Karpas-422 (cell line): ENCODE results near the gene HSPA9. TPM values are rescaled to one million over a fixed set of nuclear protein-coding genes. Genes with fewer than 3 reads are reported as not detected.
A peak's percentile ranks its signal among the peaks of the same experiment; 100 is the strongest.

Experiments used
- DNase-seq: peaks from one replicate; pipeline ENCODE4 v3.0.0-alpha.2; 2015
- H2AFZ ChIP-seq: fragments of 200-600 bp; sonication (generic); 2 replicates; pipeline ENCODE4 v1.6.1; 2014; ENCODE audit warnings: antibody characterized with exemption, low read length, mixed read lengths
- H3K27ac ChIP-seq: fragments of 200-600 bp; sonication (generic); 2 replicates; pipeline ENCODE4 v1.5.1; 2014; ENCODE audit warnings: mild to moderate bottlenecking, low read length, moderate library complexity
- H3K27me3 ChIP-seq: fragments of 200-600 bp; sonication (generic); 2 replicates; pipeline ENCODE4 v1.6.1; 2014; ENCODE audit warnings: low read length, mixed read lengths
- H3K36me3 ChIP-seq: fragments of 200-600 bp; sonication (generic); 2 replicates; pipeline ENCODE4 v1.6.1; 2014; ENCODE audit warnings: low read length, mixed read lengths; ENCODE audit not compliant: insufficient read depth
- H3K4me1 ChIP-seq: fragments of 200-600 bp; sonication (generic); 2 replicates; pipeline ENCODE4 v1.6.1; 2014; ENCODE audit warnings: mild to moderate bottlenecking, low read length, mixed read lengths
- H3K4me2 ChIP-seq: fragments of 200-600 bp; sonication (generic); 2 replicates; pipeline ENCODE4 v1.6.1; 2014; ENCODE audit warnings: low read length, low read depth, mild to moderate bottlenecking; ENCODE audit not compliant: poor library complexity, severe bottlenecking
- H3K4me3 ChIP-seq: fragments of 200-600 bp; sonication (generic); 2 replicates; pipeline ENCODE4 v1.5.1; 2014; ENCODE audit warnings: mild to moderate bottlenecking, antibody characterized with exemption, low read length, mixed read lengths
- H3K79me2 ChIP-seq: fragments of 200-600 bp; sonication (generic); 2 replicates; pipeline ENCODE4 v1.6.1; 2014; ENCODE audit warnings: mild to moderate bottlenecking, low read length, mixed read lengths
- H3K9ac ChIP-seq: fragments of 200-600 bp; sonication (generic); 2 replicates; pipeline ENCODE4 v1.6.0; 2014; ENCODE audit warnings: low read length
- H3K9me2 ChIP-seq: fragments of 200-600 bp; sonication (generic), shearing (Covaris generic); replicated peaks from 2 replicates; pipeline ENCODE4 v1.6.0; 2014; ENCODE audit warnings: mild to moderate bottlenecking, low read length, moderate library complexity; ENCODE audit not compliant: insufficient read depth
- H3K9me3 ChIP-seq: fragments of 300-700, 200-600 bp; sonication (generic); 2 replicates; pipeline ENCODE4 v1.6.1; 2014; ENCODE audit warnings: low read length, mixed read lengths
- H4K20me1 ChIP-seq: fragments of 200-600 bp; sonication (generic); 2 replicates; pipeline ENCODE4 v1.6.1; 2014; ENCODE audit warnings: mild to moderate bottlenecking, antibody characterized with exemption, low read length, low read depth; ENCODE audit not compliant: insufficient read depth
- total RNA-seq: library from RNA; depleted of rRNA; stranded (reverse); fragments of >200 nt; shearing (Covaris generic); gene quantifications from 2 replicates; pipeline ENCODE4 v1.2.3, GENCODE V29; 2014; ENCODE audit warnings: low replicate concordance

Gene HSPA9
- total RNA-seq, 1 experiment from 2014 or later, result 269 TPM

DNA sequence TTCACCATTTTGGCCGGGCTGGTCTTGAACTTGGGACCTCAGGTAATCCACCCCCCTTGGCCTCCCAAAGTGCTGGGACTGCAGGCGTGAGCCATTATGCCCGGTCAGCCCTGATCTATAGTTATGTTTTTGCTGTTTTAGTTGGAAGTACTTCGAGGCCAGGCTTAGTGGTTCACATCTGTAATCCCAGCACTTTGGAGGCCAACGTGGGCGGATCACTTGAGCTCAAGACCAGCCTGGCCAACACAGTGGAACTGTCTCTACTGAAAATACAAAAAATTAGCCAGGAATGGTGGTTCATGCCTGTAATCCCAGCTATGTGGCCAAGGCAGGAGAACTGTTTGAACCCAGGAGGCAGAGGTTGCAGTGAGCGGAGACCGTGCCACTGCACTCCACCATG is 2.0 kb downstream of the HSPA9 start:
- no peak overlapping the region for H2AFZ ChIP-seq
- no peaks in the 10 kb centered on the region for H3K27me3 ChIP-seq
- no peak overlapping the region; the same call in 1 of the 2 replicates for H3K4me3 ChIP-seq
- no peaks in the 10 kb centered on the region for H3K9me3 ChIP-seq
- peak overlapping the region; percentile 88; the same call in 1 of the 2 replicates for H3K9ac ChIP-seq
- H3K4me2 ChIP-seq, result peak overlapping the region; percentile 92
- peaks cover 59% of the 10 kb centered on the region for H3K79me2 ChIP-seq
- peaks cover 36% of the 10 kb centered on the region for H3K36me3 ChIP-seq
- no peaks in the 10 kb centered on the region for H3K9me2 ChIP-seq
- H4K20me1 ChIP-seq, result peaks cover 6% of the 10 kb centered on the region; the same call in 1 of the 2 replicates
- peaks cover 15% of the 10 kb centered on the region for H3K4me1 ChIP-seq
- no peak for DNase-seq
- peak overlapping the region; percentile 85; the same call in 1 of the 2 replicates for H3K27ac ChIP-seq

DNA sequence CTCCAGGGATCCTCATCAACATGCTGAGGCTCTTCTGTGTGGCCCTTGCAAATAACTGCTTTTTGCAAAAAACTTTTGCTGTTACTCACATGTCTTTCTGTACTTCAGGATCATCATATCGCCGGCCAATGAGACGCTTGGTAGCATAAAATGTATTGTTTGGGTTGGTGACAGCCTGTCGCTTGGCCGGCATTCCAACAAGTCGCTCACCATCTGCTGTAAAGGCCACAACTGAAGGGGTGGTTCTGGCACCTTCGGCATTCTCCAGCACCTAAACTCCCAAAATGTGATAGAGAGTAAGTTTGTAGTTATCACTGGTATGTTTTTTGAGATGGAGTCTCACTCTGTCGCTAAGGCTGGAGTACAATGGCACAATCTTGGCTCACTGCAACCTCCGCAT is 4.3 kb downstream of the HSPA9 start:
- H3K4me1 ChIP-seq, result peaks cover 12% of the 10 kb centered on the region
- no peaks in the 10 kb centered on the region for H3K9me3 ChIP-seq
- H4K20me1 ChIP-seq, result peaks cover 16% of the 10 kb centered on the region; the same call in 1 of the 2 replicates
- H3K27ac ChIP-seq, result no peak overlapping the region
- peaks cover 60% of the 10 kb centered on the region for H3K36me3 ChIP-seq
- no peaks in the 10 kb centered on the region for H3K9me2 ChIP-seq
- H3K79me2 ChIP-seq, result peaks cover 83% of the 10 kb centered on the region
- no peak overlapping the region for H3K4me3 ChIP-seq
- no peak overlapping the region for H3K9ac ChIP-seq
- no peaks in the 10 kb centered on the region for H3K27me3 ChIP-seq
- no peak overlapping the region for H3K4me2 ChIP-seq
- DNase-seq, result no peak
- no peak overlapping the region for H2AFZ ChIP-seq

DNA sequence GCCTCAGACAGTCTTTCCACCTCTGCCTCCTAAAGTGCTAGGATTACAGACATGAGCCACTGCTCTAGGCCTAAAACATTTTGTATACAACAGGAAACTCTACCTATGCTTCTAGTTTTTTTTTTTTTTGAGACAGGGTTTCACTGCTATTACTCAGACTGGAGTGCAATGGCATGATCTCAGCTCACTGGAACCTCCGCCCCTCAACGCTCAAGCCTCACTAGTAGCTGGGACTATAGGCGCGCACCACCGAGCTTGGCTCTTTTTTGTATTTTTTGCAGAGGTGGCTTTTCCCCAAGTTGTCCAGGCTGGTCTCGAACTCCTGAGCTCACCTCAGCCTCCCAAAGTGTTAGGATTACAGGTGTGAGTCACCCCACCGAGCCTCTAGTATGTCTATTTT is 5.4 kb downstream of the HSPA9 start:
- H3K4me3 ChIP-seq, result no peak overlapping the region
- H3K9ac ChIP-seq, result no peak overlapping the region
- no peak overlapping the region for H3K27ac ChIP-seq
- H3K4me1 ChIP-seq, result peaks cover 10% of the 10 kb centered on the region
- no peak overlapping the region for H2AFZ ChIP-seq
- no peaks in the 10 kb centered on the region for H3K9me2 ChIP-seq
- peaks cover 71% of the 10 kb centered on the region for H3K36me3 ChIP-seq
- peaks cover 89% of the 10 kb centered on the region for H3K79me2 ChIP-seq
- H4K20me1 ChIP-seq, result peaks cover 24% of the 10 kb centered on the region; the same call in 1 of the 2 replicates
- H3K4me2 ChIP-seq, result no peak overlapping the region
- DNase-seq, result no peak
- H3K9me3 ChIP-seq, result no peaks in the 10 kb centered on the region
- no peaks in the 10 kb centered on the region for H3K27me3 ChIP-seq

DNA sequence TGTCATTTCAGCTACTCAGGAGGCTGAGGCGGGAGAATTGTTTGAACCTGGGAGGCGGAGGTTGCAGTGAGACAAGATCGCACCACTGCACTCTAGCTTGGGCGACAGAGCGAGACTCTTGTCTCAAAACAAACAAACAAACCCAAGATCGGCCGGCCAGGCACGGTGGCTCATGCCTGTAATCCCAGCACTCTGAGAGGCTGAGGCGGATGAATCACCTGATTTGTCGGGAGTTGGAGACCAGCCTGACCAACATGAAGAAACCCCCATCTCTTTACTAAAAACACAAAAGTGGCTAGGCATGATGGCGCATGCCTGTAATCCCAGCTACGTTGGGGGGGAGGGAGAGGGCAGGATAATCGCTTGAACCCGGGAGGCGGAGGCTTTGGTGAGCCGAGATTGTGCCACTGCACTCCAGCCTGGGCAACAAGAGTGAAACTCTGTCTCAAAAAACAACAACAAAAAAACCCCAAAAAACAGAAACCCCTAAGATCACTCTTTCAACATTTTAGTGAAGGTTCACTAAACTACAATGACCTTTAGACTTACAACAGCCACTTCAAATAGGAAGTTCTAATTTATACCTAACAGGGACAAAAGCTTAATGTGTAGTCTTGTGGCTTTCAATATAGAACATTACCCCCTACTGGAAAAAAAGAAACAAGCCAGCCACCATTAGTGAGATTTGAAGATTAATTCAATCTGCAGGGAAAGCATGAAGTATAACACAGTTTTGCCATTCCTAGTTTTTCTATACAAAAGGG is 7.0 kb downstream of the HSPA9 start:
- no peaks in the 10 kb centered on the region for H3K9me3 ChIP-seq
- H3K4me1 ChIP-seq, result peaks cover under 1% of the 10 kb centered on the region; the same call in 1 of the 2 replicates
- no peak overlapping the region for H3K4me2 ChIP-seq
- H3K4me3 ChIP-seq, result no peak overlapping the region
- DNase-seq, result no peak
- H3K36me3 ChIP-seq, result peaks cover 76% of the 10 kb centered on the region
- no peaks in the 10 kb centered on the region for H3K27me3 ChIP-seq
- no peaks in the 10 kb centered on the region for H3K9me2 ChIP-seq
- no peak overlapping the region for H2AFZ ChIP-seq
- H3K27ac ChIP-seq, result no peak overlapping the region
- H3K79me2 ChIP-seq, result peaks cover 88% of the 10 kb centered on the region
- no peak overlapping the region for H3K9ac ChIP-seq
- H4K20me1 ChIP-seq, result peaks cover 31% of the 10 kb centered on the region

DNA sequence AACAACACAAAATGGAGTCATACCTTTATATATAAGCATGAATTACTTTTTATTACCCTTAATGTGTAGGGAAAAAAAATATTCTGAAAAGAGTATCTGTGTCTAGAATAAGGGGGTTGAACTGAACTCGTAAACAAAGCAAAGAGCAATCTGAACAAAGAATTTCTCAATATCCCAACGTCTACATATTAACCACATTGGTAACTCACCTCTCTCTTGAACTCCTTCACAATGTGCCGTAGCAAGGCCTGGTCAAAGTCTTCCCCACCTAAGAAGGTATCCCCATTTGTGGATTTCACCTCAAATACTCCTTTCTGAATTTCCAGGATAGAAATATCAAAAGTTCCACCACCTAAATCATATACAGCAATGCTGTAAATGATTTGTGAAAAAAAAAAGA is 8.4 kb downstream of the HSPA9 start:
- Histone ChIP-seq H3K36me3 (peaks cover 73% of the 10 kb centered on the region), H4K20me1 (peaks cover 31% of the 10 kb centered on the region), H3K27me3 (no peaks in the 10 kb centered on the region), H3K4me3 (no peak overlapping the region), H3K9me2 (no peaks in the 10 kb centered on the region), H3K9me3 (no peaks in the 10 kb centered on the region), H3K4me2 (no peak overlapping the region), H3K79me2 (peaks cover 84% of the 10 kb centered on the region), H3K27ac (no peak overlapping the region), H2AFZ (no peak overlapping the region), H3K9ac (no peak overlapping the region), H3K4me1 (no peaks in the 10 kb centered on the region)
- no peak for DNase-seq

DNA sequence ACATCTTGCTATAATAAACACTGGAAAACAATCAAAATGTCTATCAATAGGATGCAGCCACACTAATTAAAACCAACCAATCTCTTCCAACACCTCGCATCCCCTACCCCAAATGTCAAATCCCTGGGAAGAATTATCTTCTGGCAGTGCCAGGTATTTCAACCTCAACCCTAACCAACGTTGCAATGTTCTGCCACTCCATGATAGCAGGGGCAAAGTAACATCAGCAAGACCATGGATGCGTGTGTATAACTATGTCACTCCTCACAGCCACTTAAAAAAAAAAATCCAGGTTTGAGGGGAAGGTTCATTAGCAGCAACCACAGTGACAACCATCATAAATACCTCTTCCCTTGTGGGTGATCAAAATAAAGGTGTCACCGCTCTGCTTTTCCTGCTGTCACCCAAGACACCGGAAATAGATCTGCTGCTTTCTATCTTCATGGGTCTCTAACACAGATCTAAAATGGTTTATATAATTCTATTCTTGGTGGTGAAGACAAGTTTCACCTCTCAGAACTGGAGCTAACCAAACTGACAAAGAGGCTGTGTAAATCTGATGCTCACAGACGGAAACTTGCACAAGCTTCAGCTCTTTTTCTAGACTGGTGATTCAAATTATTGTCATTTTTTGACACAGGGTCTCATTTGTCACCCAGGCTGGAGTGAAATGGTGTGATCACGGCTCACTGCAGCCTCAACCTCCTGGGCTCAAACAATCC is 9.9 kb downstream of the HSPA9 start:
- no peaks in the 10 kb centered on the region for H3K4me1 ChIP-seq
- H4K20me1 ChIP-seq, result peaks cover 35% of the 10 kb centered on the region
- no peak overlapping the region for H2AFZ ChIP-seq

DNA sequence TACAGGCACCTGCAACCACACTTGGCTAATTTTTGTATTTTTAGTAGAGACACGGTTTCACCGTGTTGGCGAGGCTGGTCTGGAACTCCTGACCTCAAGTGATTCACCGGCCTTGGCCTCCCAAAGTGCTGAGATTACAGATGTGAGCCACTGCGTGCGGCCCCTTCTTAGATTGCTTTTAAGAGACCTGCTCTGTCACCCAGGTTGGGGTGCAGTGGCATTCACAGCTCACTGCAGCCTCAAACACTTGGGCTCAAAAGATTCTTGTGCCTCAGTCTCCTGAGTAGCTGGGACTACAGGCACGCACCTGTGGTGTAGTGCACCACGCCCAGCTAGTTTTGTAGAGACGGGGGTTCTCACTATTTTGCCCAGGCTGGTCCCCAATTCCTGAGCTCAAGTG is 11.0 kb downstream of the HSPA9 start:
- no peaks in the 10 kb centered on the region for H3K27me3 ChIP-seq
- no peak overlapping the region for H3K4me2 ChIP-seq
- H3K9me3 ChIP-seq, result no peaks in the 10 kb centered on the region
- peaks cover 84% of the 10 kb centered on the region for H3K79me2 ChIP-seq
- H3K9me2 ChIP-seq, result no peaks in the 10 kb centered on the region
- DNase-seq, result no peak
- H3K27ac ChIP-seq, result no peak overlapping the region
- H3K4me3 ChIP-seq, result no peak overlapping the region
- no peaks in the 10 kb centered on the region for H3K4me1 ChIP-seq
- H3K36me3 ChIP-seq, result peaks cover 86% of the 10 kb centered on the region
- no peak overlapping the region for H2AFZ ChIP-seq
- H3K9ac ChIP-seq, result no peak overlapping the region
- H4K20me1 ChIP-seq, result peaks cover 44% of the 10 kb centered on the region

More for the DNA sequence above, 9.9 kb downstream of the HSPA9 start:
- H3K4me2 ChIP-seq, result no peak overlapping the region
- no peaks in the 10 kb centered on the region for H3K9me3 ChIP-seq
- H3K79me2 ChIP-seq, result peaks cover 84% of the 10 kb centered on the region
- peaks cover 78% of the 10 kb centered on the region for H3K36me3 ChIP-seq
- H3K9me2 ChIP-seq, result no peaks in the 10 kb centered on the region
- H3K27ac ChIP-seq, result no peak overlapping the region
- no peak overlapping the region for H3K4me3 ChIP-seq
- H3K9ac ChIP-seq, result no peak overlapping the region
- no peak for DNase-seq
- no peaks in the 10 kb centered on the region for H3K27me3 ChIP-seq

DNA sequence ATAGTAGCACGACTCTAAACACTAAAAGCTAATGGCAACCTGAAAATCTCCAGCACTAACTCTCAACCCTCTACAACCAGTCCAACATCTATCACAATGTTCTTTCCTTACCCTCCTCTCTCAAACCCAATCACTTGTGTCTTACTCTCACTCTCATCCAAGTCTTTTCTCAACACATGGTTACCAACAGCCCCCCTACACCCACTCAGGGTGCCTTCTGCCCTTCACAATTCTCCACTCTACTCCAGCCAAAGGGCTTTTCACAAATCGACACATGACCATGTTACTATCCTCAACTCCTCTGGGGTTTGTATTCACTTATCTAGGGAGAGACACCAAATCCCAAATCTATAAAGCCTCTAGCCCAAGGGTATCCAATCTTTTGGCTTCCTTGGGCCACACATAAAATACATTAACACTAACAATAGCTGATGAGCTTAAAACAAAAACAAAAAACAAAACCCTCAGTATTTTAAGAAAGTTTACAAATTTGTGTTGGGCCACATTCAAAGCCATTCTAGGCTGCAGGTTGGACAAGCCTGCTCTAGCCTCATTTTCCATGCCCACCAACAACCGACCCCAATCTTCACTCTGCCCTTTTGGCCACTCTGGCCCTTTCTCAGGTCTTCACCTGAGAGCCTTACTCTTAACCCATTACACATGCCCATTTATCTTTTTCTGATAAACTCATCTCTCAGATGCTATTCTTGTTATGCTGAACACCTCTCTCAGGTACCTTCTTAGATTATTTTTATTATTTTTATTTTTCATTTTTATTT is 11.7 kb downstream of the HSPA9 start:
- H3K9me3 ChIP-seq, result no peaks in the 10 kb centered on the region
- H3K9ac ChIP-seq, result no peak overlapping the region
- no peaks in the 10 kb centered on the region for H3K4me1 ChIP-seq
- H3K36me3 ChIP-seq, result peaks cover 86% of the 10 kb centered on the region
- no peak overlapping the region for H3K27ac ChIP-seq
- H4K20me1 ChIP-seq, result peaks cover 46% of the 10 kb centered on the region
- H2AFZ ChIP-seq, result no peak overlapping the region
- DNase-seq, result no peak
- no peak overlapping the region for H3K4me2 ChIP-seq
- H3K9me2 ChIP-seq, result no peaks in the 10 kb centered on the region
- H3K27me3 ChIP-seq, result no peaks in the 10 kb centered on the region
- peaks cover 77% of the 10 kb centered on the region for H3K79me2 ChIP-seq
- H3K4me3 ChIP-seq, result no peak overlapping the region
